IMR-90 (cell line): ENCODE data around the gene ABR. TPM values are rescaled to one million over a fixed set of nuclear protein-coding genes. Genes with fewer than 3 reads are reported as not detected.

Experiments
- ATAC-seq: fragments of 200-7000 bp; cut with Tn5 transposase; 2 replicates; pipeline ENCODE4 v1.9.1; 2020; ENCODE audit warnings: low read depth, mild to moderate bottlenecking, moderate library complexity
- BruUV-seq: library from RNA; stranded (reverse); fragments of 400-500 nt; replicated peaks from 2 replicates; lab custom pipeline; 2021; lab: Mats Ljungman, UMichigan
- CTCF ChIA-PET: fragments of 300-600 bp; formaldehyde crosslinking; extraction: SDS; loops from one replicate; lab custom pipeline; 2021; ENCODE audit warnings: antibody characterized with exemption; lab: Yijun Ruan, JAX
- POLR2A ChIA-PET: fragments of 300-600 bp; sonication (Branson Sonifier 250); formaldehyde crosslinking; loops from one replicate; lab custom pipeline; 2022; ENCODE audit warnings: antibody characterized with exemption; ENCODE audit not compliant: unreplicated experiment; lab: Charles Lee
- DNase-seq: peaks from one replicate; pipeline ENCODE4 v3.0.0; 2013
- H2AFZ ChIP-seq: replicated peaks from 2 replicates; pipeline ENCODE3; 2013; ENCODE audit warnings: low read length, mild to moderate bottlenecking; ENCODE audit not compliant: poor library complexity
- H2AK5ac ChIP-seq: 2 replicates; pipeline ENCODE4 v1.6.1; 2013; ENCODE audit warnings: low read depth, low read length, inconsistent platforms
- H2AK9ac ChIP-seq: replicated peaks from 2 replicates; pipeline ENCODE3; 2013; ENCODE audit warnings: mild to moderate bottlenecking, low read depth, low read length, moderate library complexity; ENCODE audit not compliant: poor library complexity
- H2BK120ac ChIP-seq: 2 replicates; pipeline ENCODE4 v1.6.1; 2013; ENCODE audit warnings: low read depth, low read length, inconsistent platforms
- H2BK15ac ChIP-seq: 3 replicates; pipeline ENCODE4 v1.6.1; 2013; ENCODE audit warnings: low read depth, low read length, inconsistent platforms
- H2BK20ac ChIP-seq: 2 replicates; pipeline ENCODE4 v1.6.1; 2013; ENCODE audit warnings: low read depth, mild to moderate bottlenecking, inconsistent platforms, low read length, moderate library complexity
- H2BK5ac ChIP-seq: 2 replicates; pipeline ENCODE4 v1.6.1; 2013; ENCODE audit warnings: mild to moderate bottlenecking, low read depth, low read length, inconsistent platforms; ENCODE audit not compliant: poor library complexity, severe bottlenecking
- H3K14ac ChIP-seq: replicated peaks from 2 replicates; pipeline ENCODE4 v1.6.1; 2013; ENCODE audit warnings: low read depth, low read length, inconsistent platforms
- H3K18ac ChIP-seq: 2 replicates; pipeline ENCODE4 v1.6.1; 2013; ENCODE audit warnings: low read depth, low read length, control low read depth
- H3K23ac ChIP-seq: 2 replicates; pipeline ENCODE4 v1.6.1; 2013; ENCODE audit warnings: low read depth, low read length, inconsistent platforms
- H3K27ac ChIP-seq: 2 replicates; pipeline ENCODE4 v1.5.1; 2013; ENCODE audit warnings: mild to moderate bottlenecking, control low read depth, low read length; ENCODE audit not compliant: insufficient read depth
- H3K27me3 ChIP-seq: 2 replicates; pipeline ENCODE4 v1.6.1; 2013; ENCODE audit warnings: low read length; ENCODE audit not compliant: control insufficient read depth, insufficient read depth
- H3K36me3 ChIP-seq: 2 replicates; pipeline ENCODE4 v1.6.1; 2013; ENCODE audit warnings: low read length, mixed read lengths; ENCODE audit not compliant: control insufficient read depth, insufficient read depth
- H3K4ac ChIP-seq: 2 replicates; pipeline ENCODE4 v1.6.1; 2013; ENCODE audit warnings: low read depth, low read length, inconsistent platforms
- H3K4me1 ChIP-seq: 2 replicates; pipeline ENCODE4 v1.6.1; 2013; ENCODE audit warnings: low read length, mixed read lengths; ENCODE audit not compliant: control insufficient read depth, insufficient read depth
- H3K4me2 ChIP-seq: 2 replicates; pipeline ENCODE4 v1.6.1; 2013; ENCODE audit warnings: low read depth, mild to moderate bottlenecking, control low read depth, low read length, moderate library complexity
- H3K4me3 ChIP-seq: 2 replicates; pipeline ENCODE4 v1.5.1; 2013; ENCODE audit warnings: low read depth, mild to moderate bottlenecking, control low read depth, low read length, moderate library complexity; ENCODE audit not compliant: insufficient read depth
- H3K56ac ChIP-seq: 2 replicates; pipeline ENCODE4 v1.6.1; 2013; ENCODE audit warnings: low read length, inconsistent platforms; ENCODE audit not compliant: insufficient read depth; ENCODE audit errors: extremely low read depth
- H3K79me1 ChIP-seq, 2 experiments: 2 replicates each; pipeline ENCODE4 v1.6.1; 2013; ENCODE audit warnings: low read length in 2 of 2, inconsistent platforms in 1 of 2, low read depth in 1 of 2
- H3K9ac ChIP-seq: 2 replicates; pipeline ENCODE4 v1.6.1; 2013; ENCODE audit warnings: low read depth, low read length, control low read depth
- H3K9me1 ChIP-seq: 2 replicates; pipeline ENCODE4 v1.6.1; 2013; ENCODE audit warnings: low read length, inconsistent platforms; ENCODE audit not compliant: insufficient read depth
- H3K9me3 ChIP-seq: 2 replicates; pipeline ENCODE4 v1.6.1; 2013; ENCODE audit warnings: low read length; ENCODE audit not compliant: control insufficient read depth, insufficient read depth
- H4K20me1 ChIP-seq: 2 replicates; pipeline ENCODE4 v1.6.1; 2013; ENCODE audit warnings: low read length, inconsistent platforms; ENCODE audit not compliant: insufficient read depth
- H4K5ac ChIP-seq: 2 replicates; pipeline ENCODE4 v1.6.1; 2013; ENCODE audit warnings: mild to moderate bottlenecking, low read depth, low read length, control low read depth
- H4K8ac ChIP-seq, 2 experiments: 2 replicates each; pipeline ENCODE4 v1.6.1; 2013; ENCODE audit warnings: low read depth in 2 of 2, low read length in 2 of 2, control low read depth in 1 of 2, inconsistent platforms in 1 of 2
- H4K91ac ChIP-seq: 2 replicates; pipeline ENCODE4 v1.6.1; 2013; ENCODE audit warnings: low read depth, low read length, inconsistent platforms; ENCODE audit not compliant: insufficient read depth
- BHLHE40 ChIP-seq: fragments of 150-350 bp; IDR thresholded peaks from 2 replicates; pipeline ENCODE4 v1.6.1; 2016; ENCODE audit warnings: mild to moderate bottlenecking, low read depth, low read length
- CEBPB ChIP-seq: IDR thresholded peaks from 2 replicates; pipeline ENCODE4 v1.6.1; 2012; ENCODE audit warnings: low read depth, low read length, improper control_type of control experiment
- CHD1 ChIP-seq: IDR thresholded peaks from 2 replicates; pipeline ENCODE4 v1.6.1; 2012; ENCODE audit warnings: low read depth, low read length, improper control_type of control experiment
- CTCF ChIP-seq: conservative IDR thresholded peaks from 2 replicates; pipeline ENCODE4 v1.5.1; 2012; ENCODE audit warnings: mild to moderate bottlenecking, low read depth, low read length, improper control_type of control experiment
- ELK1 ChIP-seq: fragments of 150-350 bp; IDR thresholded peaks from 2 replicates; pipeline ENCODE4 v1.6.1; 2016; ENCODE audit warnings: low read depth, mild to moderate bottlenecking, low read length, moderate library complexity, borderline replicate concordance
- MAZ ChIP-seq: IDR thresholded peaks from 2 replicates; pipeline ENCODE4 v1.6.1; 2012; ENCODE audit warnings: low read depth, mild to moderate bottlenecking, low read length, improper control_type of control experiment, moderate library complexity, borderline replicate concordance
- MXI1 ChIP-seq: IDR thresholded peaks from 2 replicates; pipeline ENCODE4 v1.6.1; 2012; ENCODE audit warnings: low read depth, mild to moderate bottlenecking, low read length, moderate library complexity, borderline replicate concordance
- NFE2L2 ChIP-seq: fragments of 150-350 bp; IDR thresholded peaks from 2 replicates; pipeline ENCODE4 v1.6.1; 2016; ENCODE audit warnings: low read depth, mild to moderate bottlenecking, low read length
- POLR2A ChIP-seq: IDR thresholded peaks from 2 replicates; pipeline ENCODE4 v1.6.1; 2012; ENCODE audit warnings: mild to moderate bottlenecking, low read depth, low read length
- RAD21 ChIP-seq: IDR thresholded peaks from 2 replicates; pipeline ENCODE4 v1.6.1; 2012; ENCODE audit warnings: low read length, improper control_type of control experiment
- RCOR1 ChIP-seq: IDR thresholded peaks from 2 replicates; pipeline ENCODE4 v1.6.1; 2012; ENCODE audit warnings: mild to moderate bottlenecking, low read length, improper control_type of control experiment; ENCODE audit not compliant: insufficient replicate concordance
- RFX5 ChIP-seq: IDR thresholded peaks from 2 replicates; pipeline ENCODE4 v1.8.0; 2012; ENCODE audit warnings: low read depth, mild to moderate bottlenecking, low read length, moderate library complexity
- SMC3 ChIP-seq: fragments of 150-350 bp; IDR thresholded peaks from 2 replicates; pipeline ENCODE4 v1.6.1; 2016; ENCODE audit warnings: low read depth, mild to moderate bottlenecking, antibody characterized with exemption, low read length, moderate library complexity
- USF2 ChIP-seq: fragments of 150-350 bp; IDR thresholded peaks from 2 replicates; pipeline ENCODE4 v1.6.1; 2017; ENCODE audit warnings: mild to moderate bottlenecking, antibody characterized with exemption, low read length, low read depth
- WGBS, 2 experiments: methylation state at CpG; one replicate each; pipeline versions ENCODE4 v1.1.5 to v1.1.7; 2013; ENCODE audit warnings: missing lambda C conversion rate in 2 of 2; ENCODE audit not compliant: insufficient read length in 1 of 2; ENCODE audit errors: extremely low coverage in 2 of 2; 5-methylcytosine and 5-hydroxymethylcytosine counted together
- dilution Hi-C: fragments of 300-500 bp; cut with HindIII; formaldehyde crosslinking; loops from one replicate; pipeline ENCODE4 v1.14.3; 2018; ENCODE audit warnings: low sequenced_read_pairs; ENCODE audit not compliant: unreplicated experiment
- in situ Hi-C: fragments of 300-500 bp; cut with MboI; formaldehyde crosslinking; loops from 3 replicates; pipeline ENCODE4 v1.14.3; 2019; ENCODE audit warnings: low sequenced_read_pairs, inconsistent platforms, mixed read lengths
- intact Hi-C: fragments of 100-400 bp; cut with micrococcal nuclease; formaldehyde crosslinking; loops from 2 replicates; pipeline ENCODE4 v1.10.0; 2022
- polyA plus RNA-seq, 3 experiments: library from polyadenylated mRNA; depleted of rRNA; stranded (reverse); fragments of >200 nt; gene quantifications; 2 replicates each; pipeline ENCODE4 v1.2.3, GENCODE V29; 2012; ENCODE audit warnings: low replicate concordance in 1 of 3
- total RNA-seq: library from RNA; depleted of rRNA; stranded (reverse); fragments of >200 nt; gene quantifications from 2 replicates; pipeline ENCODE4 v1.2.3, GENCODE V29; 2012

The ABR gene
- total and polyA plus RNA-seq, 2 of the 4 experiments (the other 2 are of a cell fraction): 28.3 to 79.7 TPM

GRCh38 chr17:1002771-1003555 is 176.8 kb downstream of the ABR start:
- dilution Hi-C loops: no loop called here
- CTCF ChIA-PET: interaction anchor here (3.2 kb wide), 1 partner anchor 53 kb away, joined by 25 read pairs; no protein-coding TSS in a partner anchor
- Histone ChIP-seq H3K4me3 (no peak overlapping the region), H3K56ac (peak overlapping the region; percentile 41), H3K9me3 (no peaks in the 10 kb centered on the region), H4K91ac (peak overlapping the region; percentile 83), H4K5ac (peak overlapping the region; percentile 86), H3K4me1 (peaks cover 48% of the 10 kb centered on the region), H2AK5ac (peak overlapping the region; percentile 98), H3K14ac (peak overlapping the region; percentile 93), H3K4me2 (peak overlapping the region; percentile 55), H3K23ac (peak overlapping the region; percentile 96), H2AFZ (no peak overlapping the region), H3K9ac (peak overlapping the region; percentile 46; the same call in 1 of the 2 replicates), H2BK20ac (peak overlapping the region; percentile 87), H2BK120ac (peak overlapping the region; percentile 95), H4K20me1 (peaks cover 70% of the 10 kb centered on the region), H3K18ac (peak overlapping the region; percentile 87), H3K27me3 (no peaks in the 10 kb centered on the region), H3K27ac (peak overlapping the region; percentile 95), H2AK9ac (peak overlapping the region; percentile 66), H3K9me1 (peaks cover 30% of the 10 kb centered on the region), H3K79me1 (peaks cover 22 to 63% of the 10 kb centered on the region in 2 experiments), H3K4ac (peak overlapping the region; percentile 97), H4K8ac (peak overlapping the region; percentile 26 to 95), H2BK5ac (peak overlapping the region; percentile 96), H2BK15ac (peak overlapping the region; percentile 82; the same call in 2 of the 3 replicates), H3K36me3 (peaks cover 55% of the 10 kb centered on the region)
- ATAC-seq (peak; percentile 43), DNase-seq (peak; percentile 89)
- BruUV-seq: no TSS peak
- WGBS, 2 experiments: 10% methylated on average over 10 of the region's 19 CpGs; no CpG with 5 or more reads in 1 of the 2 experiments
- intact Hi-C loops: loop anchor here (1.0 kb wide), 1 partner anchor 53 kb away; no protein-coding TSS in a partner anchor
- in situ Hi-C loops: no loop called here
- no peak for TF ChIP-seq POLR2A
- no peak for TF ChIP-seq CEBPB
- no peak for TF ChIP-seq RAD21
- TF ChIP-seq CTCF: no peak
- TF ChIP-seq RCOR1: no peak
- no peak; the same call in 1 of the 2 replicates for TF ChIP-seq MAZ
- no peak for TF ChIP-seq CHD1
- TF ChIP-seq MXI1: no peak; the same call in 1 of the 2 replicates
- no peak for TF ChIP-seq ELK1
- TF ChIP-seq SMC3: no peak
- TF ChIP-seq USF2: no peak
- no peak for TF ChIP-seq BHLHE40
- no peak for TF ChIP-seq RFX5
- no peak for TF ChIP-seq NFE2L2
- POLR2A ChIA-PET: no interaction called here
